Neuron (in vitro differentiated cells): ENCODE data around the gene STX8.

ENCODE experiments used
- H2AFZ ChIP-seq: one replicate; pipeline ENCODE4 v1.6.1; 2013; ENCODE audit warnings: low read depth, mild to moderate bottlenecking, inconsistent platforms, low read length, moderate library complexity
- H3K27me3 ChIP-seq: one replicate; pipeline ENCODE4 v1.6.1; 2013; ENCODE audit warnings: low read length; ENCODE audit not compliant: insufficient read depth
- H3K36me3 ChIP-seq: one replicate; pipeline ENCODE4 v1.6.1; 2013; ENCODE audit warnings: low read length; ENCODE audit not compliant: insufficient read depth
- H3K4me1 ChIP-seq: one replicate; pipeline ENCODE4 v1.6.1; 2013; ENCODE audit warnings: low read length; ENCODE audit not compliant: insufficient read depth
- H3K4me3 ChIP-seq: 2 replicates; pipeline ENCODE4 v1.5.1; 2013; ENCODE audit warnings: mild to moderate bottlenecking, low read length, moderate library complexity
- H3K9me3 ChIP-seq: one replicate; pipeline ENCODE4 v1.6.1; 2013; ENCODE audit warnings: low read length

STX8 gene

DNA sequence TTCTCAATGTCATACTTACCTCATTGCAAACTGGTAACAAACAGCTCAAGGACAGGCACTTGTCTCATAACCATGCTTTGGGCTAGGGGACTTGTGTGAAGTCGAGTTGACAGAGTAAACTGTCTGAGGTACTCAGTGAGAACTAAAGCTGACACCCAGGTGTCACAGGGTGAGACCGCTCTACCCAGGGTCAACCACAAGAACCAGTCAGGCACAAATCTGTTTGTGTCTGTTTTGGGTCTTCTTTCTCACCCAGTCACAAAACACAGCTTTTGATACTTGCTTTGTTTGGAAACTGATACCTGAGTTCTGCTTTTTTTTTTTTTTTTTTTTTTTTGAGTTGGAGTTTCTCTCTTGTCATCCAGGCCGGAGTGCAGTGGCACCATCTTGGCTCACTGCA is 161.1 kb downstream of the STX8 start:
- no peak overlapping the region for H2AFZ ChIP-seq

DNA sequence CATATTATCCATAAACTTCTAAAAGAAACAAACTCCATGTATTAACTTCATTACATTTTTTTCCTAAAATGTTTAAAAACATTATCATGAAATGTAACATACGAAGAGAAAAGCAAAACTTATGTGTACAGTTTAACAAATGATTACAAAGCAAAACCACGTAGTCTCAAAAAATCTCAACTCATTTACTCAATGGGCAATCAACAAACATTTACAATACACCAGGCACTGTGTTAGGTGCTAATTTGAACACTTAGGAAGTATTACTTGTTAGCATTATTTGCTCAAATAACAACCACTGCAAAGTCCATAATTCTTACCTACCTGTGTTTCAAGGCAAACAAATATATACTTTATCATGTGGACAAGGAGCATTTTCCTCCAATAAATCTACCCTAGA is 164.9 kb downstream of the STX8 start:
- H3K36me3 ChIP-seq = no peaks in the 10 kb centered on the region
- H3K4me3 ChIP-seq = no peak overlapping the region
- H3K4me1 ChIP-seq = no peaks in the 10 kb centered on the region
- H3K27me3 ChIP-seq = no peaks in the 10 kb centered on the region
- H3K9me3 ChIP-seq = no peaks in the 10 kb centered on the region
- H2AFZ ChIP-seq = no peak overlapping the region

More for the DNA sequence above, 161.1 kb downstream of the STX8 start:
- no peak overlapping the region for H3K4me3 ChIP-seq
- no peaks in the 10 kb centered on the region for H3K36me3 ChIP-seq
- H3K9me3 ChIP-seq = peaks cover 6% of the 10 kb centered on the region
- H3K27me3 ChIP-seq = no peaks in the 10 kb centered on the region
- no peaks in the 10 kb centered on the region for H3K4me1 ChIP-seq

DNA sequence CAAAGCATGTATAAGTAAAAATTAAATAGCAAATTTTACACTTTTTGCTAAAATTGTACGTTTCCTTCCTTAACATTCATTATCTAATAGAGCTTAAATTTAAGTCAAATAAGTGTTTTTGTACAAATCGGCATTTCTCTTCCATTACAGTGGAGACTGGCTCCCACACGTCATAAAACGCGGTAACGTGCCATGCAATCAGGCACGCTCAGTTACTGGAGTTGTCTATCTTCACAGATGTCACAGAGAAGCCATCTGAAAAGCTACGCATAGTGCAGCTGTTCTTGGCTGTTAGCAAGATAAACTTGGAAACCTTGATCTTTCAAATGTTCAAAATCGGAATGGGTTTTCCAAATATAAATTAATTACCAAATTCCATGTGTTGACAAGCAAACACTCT is 165.3 kb downstream of the STX8 start:
- no peaks in the 10 kb centered on the region for H3K27me3 ChIP-seq
- H3K36me3 ChIP-seq = no peaks in the 10 kb centered on the region
- H3K9me3 ChIP-seq = no peaks in the 10 kb centered on the region
- no peak overlapping the region for H3K4me3 ChIP-seq
- H2AFZ ChIP-seq = no peak overlapping the region
- no peaks in the 10 kb centered on the region for H3K4me1 ChIP-seq

DNA sequence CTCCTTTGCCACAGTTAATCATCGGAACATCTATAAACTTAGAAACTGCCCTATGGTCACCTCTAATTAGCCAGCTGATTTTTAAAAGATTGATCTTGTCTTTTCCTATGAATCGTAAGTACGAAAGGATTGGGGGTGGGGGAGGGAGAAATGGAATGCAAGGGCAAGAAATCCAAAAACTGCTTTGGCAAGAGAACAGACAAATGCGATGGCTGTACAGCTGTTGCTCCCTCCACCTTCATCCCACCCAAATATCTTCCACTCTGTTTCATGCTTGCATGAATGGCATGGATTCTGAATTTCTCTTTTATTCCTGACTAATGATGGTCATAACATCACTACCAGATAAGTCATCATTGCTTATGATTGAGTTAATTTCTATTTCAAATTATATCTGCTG is 165.7 kb downstream of the STX8 start:
- H3K4me1 ChIP-seq = no peaks in the 10 kb centered on the region
- no peaks in the 10 kb centered on the region for H3K9me3 ChIP-seq
- H3K27me3 ChIP-seq = no peaks in the 10 kb centered on the region
- no peak overlapping the region for H2AFZ ChIP-seq
- no peaks in the 10 kb centered on the region for H3K36me3 ChIP-seq
- no peak overlapping the region for H3K4me3 ChIP-seq

DNA sequence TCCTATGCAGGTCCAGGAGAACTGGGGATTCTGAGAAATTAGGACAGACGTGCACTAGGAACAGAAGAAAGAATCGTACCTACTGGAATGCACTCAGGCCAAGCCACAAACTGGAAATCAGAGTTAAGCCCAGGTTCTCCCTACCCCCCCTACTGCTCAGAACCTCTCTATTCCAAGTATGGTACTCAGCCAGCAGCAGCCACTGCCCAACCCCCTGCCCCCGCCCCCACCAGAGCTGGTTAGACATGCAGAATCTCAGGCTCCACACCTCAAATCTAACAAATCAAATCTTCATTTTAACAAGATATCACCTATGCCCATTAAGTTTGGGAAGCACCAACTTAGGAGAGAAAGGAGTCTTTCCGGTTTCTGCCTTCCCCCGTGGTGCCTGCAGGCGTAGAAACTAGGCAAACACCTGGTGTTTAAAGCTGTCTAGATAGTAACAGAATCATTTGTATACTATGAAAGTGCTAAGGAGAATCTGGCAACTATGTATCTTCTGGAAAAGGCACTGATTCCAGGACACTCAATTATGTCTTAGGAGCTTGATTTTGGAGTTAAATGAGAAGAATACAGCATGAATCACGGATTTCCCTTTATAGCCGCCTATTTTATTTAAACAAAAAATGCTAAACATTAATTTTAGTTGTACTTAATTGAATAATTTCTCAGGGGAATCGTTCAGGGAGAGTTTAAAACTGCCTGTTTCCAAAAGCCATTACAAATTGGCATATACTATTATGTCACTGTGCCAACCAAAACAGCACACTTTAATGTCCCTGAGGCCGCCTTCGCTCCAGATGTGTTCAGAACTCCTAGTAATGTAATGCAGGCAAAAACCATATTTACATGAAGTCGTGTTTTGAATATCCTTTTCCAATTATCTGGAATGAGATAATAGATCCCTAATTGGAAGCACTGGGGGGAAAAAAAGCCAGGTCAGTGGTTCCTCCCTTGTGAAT is 166.5 kb downstream of the STX8 start:
- Histone ChIP-seq H3K27me3 (no peaks in the 10 kb centered on the region), H3K4me1 (no peaks in the 10 kb centered on the region), H3K9me3 (no peaks in the 10 kb centered on the region), H3K36me3 (no peaks in the 10 kb centered on the region), H3K4me3 (no peak overlapping the region), H2AFZ (no peak overlapping the region)

DNA sequence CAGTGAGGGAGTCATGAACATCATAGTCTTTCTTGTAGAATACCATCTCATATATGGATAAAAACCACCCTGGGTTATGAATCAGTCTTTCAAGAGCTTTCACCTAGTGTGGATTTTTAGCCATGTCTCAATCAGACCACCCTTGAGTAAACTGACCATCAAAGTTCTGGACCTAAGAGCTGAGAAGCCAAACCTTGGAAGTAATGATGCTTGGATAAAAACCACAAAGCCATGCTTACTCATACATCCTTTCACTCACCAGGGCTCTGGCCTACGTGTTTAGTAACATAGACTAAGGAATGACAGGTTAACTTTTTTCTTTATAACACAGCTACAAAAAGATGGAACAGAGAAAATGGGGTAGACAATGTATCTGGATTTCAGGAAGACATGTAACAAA is 167.2 kb downstream of the STX8 start:
- Histone ChIP-seq H3K27me3 (no peaks in the 10 kb centered on the region), H3K4me1 (no peaks in the 10 kb centered on the region), H3K36me3 (no peaks in the 10 kb centered on the region), H2AFZ (no peak overlapping the region), H3K4me3 (no peak overlapping the region), H3K9me3 (no peaks in the 10 kb centered on the region)

DNA sequence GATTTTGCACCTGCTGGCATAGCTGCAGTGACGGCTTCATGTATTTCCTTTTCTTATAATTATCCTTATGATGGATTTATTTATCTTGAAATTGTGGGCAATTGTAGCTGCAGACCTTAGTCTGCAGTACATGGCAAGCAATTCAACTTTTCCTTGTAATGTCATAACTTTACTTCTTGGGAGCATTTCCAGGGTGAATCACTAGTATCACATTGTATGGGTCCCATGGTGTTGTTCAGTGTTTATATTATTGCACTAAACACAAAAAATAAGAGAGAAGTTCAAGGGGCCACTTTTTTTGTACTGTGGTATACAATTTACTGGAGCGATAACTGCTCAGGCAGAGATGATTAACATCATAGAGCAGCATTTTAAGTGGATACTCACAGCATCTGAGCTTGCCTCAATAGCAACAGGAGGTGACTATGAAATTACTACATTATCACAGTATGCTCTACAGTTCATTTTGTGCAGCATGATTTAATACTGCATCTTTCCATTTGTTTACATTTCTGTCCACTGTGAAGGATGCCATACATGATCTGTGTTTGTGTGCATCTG is 169.5 kb downstream of the STX8 start:
- Histone ChIP-seq H3K27me3 (no peaks in the 10 kb centered on the region), H3K4me1 (peaks cover 3% of the 10 kb centered on the region), H3K4me3 (no peak overlapping the region), H3K36me3 (no peaks in the 10 kb centered on the region), H2AFZ (no peak overlapping the region), H3K9me3 (no peaks in the 10 kb centered on the region)

DNA sequence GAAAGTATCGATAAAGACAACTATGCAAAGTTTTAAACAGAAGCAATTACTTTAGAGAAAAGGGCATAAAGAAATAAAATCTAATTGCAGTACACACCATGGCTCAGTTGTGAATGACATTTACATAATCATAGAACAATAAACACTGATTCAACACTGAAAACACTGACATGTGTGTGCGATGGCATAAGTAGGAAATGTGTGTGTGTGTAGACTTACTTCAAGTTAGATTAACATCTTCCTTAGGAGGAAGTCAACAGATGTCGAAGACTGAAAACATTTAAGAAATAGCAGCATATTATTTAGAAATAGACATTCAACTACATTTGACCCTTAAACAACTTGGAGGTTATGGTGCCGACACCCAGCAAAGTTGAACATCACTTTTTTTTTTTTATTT is 172.4 kb downstream of the STX8 start:
- H3K4me1 ChIP-seq = peaks cover 3% of the 10 kb centered on the region
- H3K9me3 ChIP-seq = no peaks in the 10 kb centered on the region
- no peak overlapping the region for H2AFZ ChIP-seq
- no peaks in the 10 kb centered on the region for H3K27me3 ChIP-seq
- no peak overlapping the region for H3K4me3 ChIP-seq
- no peaks in the 10 kb centered on the region for H3K36me3 ChIP-seq

DNA sequence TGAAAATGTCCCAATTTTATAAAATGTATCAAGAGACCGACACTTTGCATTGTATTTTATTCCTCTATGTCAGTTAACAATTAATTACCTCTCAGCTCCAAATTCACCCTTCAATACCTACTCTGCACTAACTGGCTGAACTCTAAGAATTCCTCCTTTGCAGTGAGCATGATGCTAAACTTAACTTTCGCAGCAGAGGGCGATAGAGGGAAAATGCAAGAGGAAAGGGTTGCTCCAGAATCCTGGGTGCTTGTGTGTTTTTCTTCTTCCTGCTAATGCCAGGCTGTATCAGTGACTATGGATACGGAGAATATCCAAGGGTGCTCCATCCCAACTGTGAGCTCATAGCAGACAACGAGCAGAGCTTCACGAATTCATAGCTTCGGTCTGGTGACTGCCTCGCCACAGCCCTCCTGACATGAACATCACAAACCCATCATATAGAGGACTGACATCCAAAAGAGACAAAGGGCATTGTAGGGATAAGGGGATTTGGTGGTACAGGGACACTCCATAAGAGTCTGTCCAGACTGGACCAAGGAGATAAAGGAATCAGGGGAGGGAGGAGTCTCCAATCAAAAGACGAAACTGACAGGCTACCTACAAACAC is 172.9 kb downstream of the STX8 start:
- Histone ChIP-seq H3K4me1 (peaks cover 3% of the 10 kb centered on the region), H3K9me3 (no peaks in the 10 kb centered on the region), H2AFZ (no peak overlapping the region), H3K4me3 (no peak overlapping the region), H3K36me3 (no peaks in the 10 kb centered on the region), H3K27me3 (no peaks in the 10 kb centered on the region)

DNA sequence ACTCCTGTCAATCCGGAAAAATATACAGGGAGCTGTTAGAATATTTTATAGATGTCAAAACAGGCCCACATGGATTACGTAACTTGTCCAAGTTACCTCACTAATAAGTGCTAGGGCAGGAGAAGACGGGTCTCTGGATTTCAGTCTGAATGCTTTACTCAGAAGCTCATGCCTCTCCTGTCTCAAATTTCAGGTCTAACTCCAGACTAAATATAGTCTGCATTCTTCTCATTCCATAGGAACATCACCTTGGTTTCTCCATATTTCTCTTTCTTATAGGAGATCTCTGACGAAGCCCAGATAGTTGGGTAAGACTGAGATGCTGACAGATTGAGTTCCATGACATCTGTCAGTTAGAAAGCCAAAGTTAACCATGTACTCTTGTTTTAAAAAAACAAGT is 174.2 kb downstream of the STX8 start:
- no peaks in the 10 kb centered on the region for H3K27me3 ChIP-seq
- H3K4me1 ChIP-seq = peaks cover 3% of the 10 kb centered on the region
- no peaks in the 10 kb centered on the region for H3K36me3 ChIP-seq
- H3K9me3 ChIP-seq = no peaks in the 10 kb centered on the region
- H3K4me3 ChIP-seq = no peak overlapping the region
- no peak overlapping the region for H2AFZ ChIP-seq

DNA sequence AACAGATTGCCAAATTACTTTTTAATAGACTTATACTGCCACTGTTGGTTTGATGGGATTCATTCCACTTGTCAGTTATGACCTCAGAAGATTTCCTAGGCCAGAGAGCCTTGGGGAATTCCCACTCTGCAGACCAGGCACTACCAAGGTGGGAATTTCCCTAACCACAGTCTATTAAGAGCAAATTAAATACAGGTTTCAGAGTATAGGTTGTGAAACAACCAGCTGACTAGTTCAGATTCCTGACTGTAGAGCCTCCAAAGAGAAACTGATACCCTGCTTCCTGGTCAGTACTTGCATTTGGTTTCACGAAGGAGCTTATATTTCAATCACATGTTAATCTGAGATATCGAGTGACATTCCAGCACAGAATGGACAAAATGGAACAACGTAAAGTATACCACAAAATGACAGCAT is 186.5 kb downstream of the STX8 start:
- H3K4me3 ChIP-seq = no peak overlapping the region
- H3K27me3 ChIP-seq = no peaks in the 10 kb centered on the region
- H2AFZ ChIP-seq = no peak overlapping the region
- H3K36me3 ChIP-seq = no peaks in the 10 kb centered on the region
- H3K4me1 ChIP-seq = no peaks in the 10 kb centered on the region
- peaks cover 1% of the 10 kb centered on the region for H3K9me3 ChIP-seq

DNA sequence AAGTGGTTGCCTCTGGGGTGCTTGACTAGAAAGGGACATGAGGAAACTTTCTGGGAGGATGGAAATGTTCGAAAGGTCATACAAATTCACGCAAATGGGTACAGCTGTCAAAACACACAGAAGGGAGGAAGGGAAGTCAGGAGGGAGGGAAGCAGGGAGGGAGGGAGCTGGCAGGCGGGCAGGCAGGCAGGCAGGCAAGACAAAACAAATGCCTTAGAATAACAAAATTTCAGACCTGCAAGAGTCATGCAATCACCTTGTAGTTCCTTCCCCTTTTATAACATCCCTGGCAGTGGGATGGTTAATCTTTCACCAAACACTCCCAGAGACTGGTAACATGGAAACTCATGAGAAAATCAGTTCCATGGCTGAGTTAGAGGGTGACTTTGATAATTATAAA is 189.2 kb downstream of the STX8 start:
- H3K4me1 ChIP-seq = no peaks in the 10 kb centered on the region
- H3K4me3 ChIP-seq = no peak overlapping the region
- no peaks in the 10 kb centered on the region for H3K36me3 ChIP-seq
- no peaks in the 10 kb centered on the region for H3K9me3 ChIP-seq
- no peak overlapping the region for H2AFZ ChIP-seq
- H3K27me3 ChIP-seq = no peaks in the 10 kb centered on the region

DNA sequence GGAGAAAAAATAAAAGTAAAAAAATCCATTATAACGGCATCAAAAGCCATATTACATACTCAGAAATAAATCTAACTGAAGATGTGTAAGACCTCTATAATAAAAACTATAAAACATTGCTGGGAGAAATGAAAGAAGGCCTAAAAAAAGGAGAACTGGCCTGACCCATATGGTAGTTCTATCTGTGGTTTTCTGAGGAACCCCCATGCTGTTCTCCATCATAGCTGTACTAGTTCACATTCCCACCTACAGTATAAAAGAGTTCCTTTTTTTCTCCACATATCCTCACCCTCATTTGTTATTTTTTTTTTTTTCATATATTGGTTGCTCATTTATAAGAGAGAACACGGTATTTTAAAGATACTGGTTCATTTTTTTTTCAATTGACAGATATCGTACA is 191.8 kb downstream of the STX8 start:
- Histone ChIP-seq H3K9me3 (no peaks in the 10 kb centered on the region), H3K36me3 (no peaks in the 10 kb centered on the region), H3K27me3 (no peaks in the 10 kb centered on the region), H2AFZ (no peak overlapping the region), H3K4me1 (no peaks in the 10 kb centered on the region), H3K4me3 (no peak overlapping the region)
